HG02973 (cell line): ENCODE data around the gene NDNF.

ENCODE experiments used
- ATAC-seq: cut with Tn5 transposase; IDR thresholded peaks from one replicate; pipeline ENCODE4 v1.9.1; 2021; ENCODE audit warnings: moderate library complexity; ENCODE audit not compliant: unreplicated experiment

The NDNF gene

GRCh38 chr4:121072224-121073003, at the start of gene NDNF:
NDNF (minus strand) TSS chr4:121072535; CDS start chr4:121045837, 26,698 bp downstream.
- no peak for ATAC-seq

- no peak for ATAC-seq
Measured at GRCh38 chr4:121119715-121120114, 47.4 kb upstream of the NDNF start.

GRCh38 chr4:121118344-121118743, 46.0 kb upstream of the NDNF start:
- ATAC-seq = no peak

DNA sequence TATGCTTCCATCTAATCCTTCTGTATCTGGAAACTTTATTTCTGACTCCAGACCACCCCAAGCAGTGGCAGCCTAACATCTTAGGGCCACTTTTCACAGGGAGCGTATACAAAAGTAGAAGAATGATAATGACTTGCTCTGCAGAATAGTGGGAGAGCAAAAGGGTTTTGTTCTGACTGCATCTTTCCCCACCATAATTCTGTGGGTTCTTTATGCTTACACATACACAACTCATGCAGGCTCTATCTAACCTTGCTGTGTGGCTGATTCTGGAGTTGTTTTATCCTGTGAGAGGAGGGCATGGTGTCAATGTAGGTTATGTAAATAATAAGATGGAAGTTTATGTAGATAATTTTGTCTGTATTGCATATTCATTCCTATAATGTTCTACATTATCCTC, 42.4 kb upstream of the NDNF start:
- ATAC-seq = no peak

GRCh38 chr4:121112530-121112929, 40.2 kb upstream of the NDNF start:
- no peak for ATAC-seq

DNA sequence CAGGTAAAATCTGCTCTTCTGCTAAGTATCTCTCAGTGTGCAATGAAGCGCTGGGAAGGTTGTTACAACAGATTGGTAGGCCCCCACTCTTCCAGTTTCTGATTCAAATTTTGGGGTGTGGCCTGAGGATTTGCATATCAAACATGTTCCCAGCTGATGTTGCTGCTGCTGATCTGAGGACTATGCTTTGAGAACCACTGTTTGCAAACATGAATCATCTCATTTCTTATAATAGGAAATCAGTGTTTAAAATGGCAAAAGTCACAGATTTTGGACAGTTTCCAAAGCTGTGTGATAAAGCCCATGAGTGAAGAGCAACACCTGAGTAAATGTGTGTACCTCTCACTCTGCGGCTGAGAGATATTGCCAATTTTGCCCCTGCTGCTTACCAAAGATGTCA, 36.2 kb upstream of the NDNF start:
- ATAC-seq = no peak

- no peak for ATAC-seq
Measured at GRCh38 chr4:121107507-121107906, 35.2 kb upstream of the NDNF start.

GRCh38 chr4:121100093-121100775, 27.9 kb upstream of the NDNF start:
- no peak for ATAC-seq

DNA sequence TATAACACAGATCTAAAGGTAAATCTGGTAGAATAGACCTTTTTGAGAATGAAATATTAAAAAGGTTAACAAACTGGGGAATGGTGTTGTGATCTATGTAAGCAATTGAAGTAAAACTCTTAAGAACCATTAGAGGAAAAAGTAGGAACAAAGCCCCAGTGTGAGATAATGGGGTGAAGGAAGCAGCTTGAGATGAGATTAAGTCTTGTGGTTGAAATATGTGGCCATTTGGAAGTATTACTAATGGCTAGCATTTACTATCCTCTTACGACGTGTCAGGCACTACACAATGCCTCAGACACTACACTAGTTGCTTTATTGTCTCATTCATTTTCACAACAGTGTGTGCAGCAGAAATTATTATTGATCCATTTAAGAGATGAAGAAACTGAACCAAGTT, 25.9 kb upstream of the NDNF start:
- no peak for ATAC-seq

DNA sequence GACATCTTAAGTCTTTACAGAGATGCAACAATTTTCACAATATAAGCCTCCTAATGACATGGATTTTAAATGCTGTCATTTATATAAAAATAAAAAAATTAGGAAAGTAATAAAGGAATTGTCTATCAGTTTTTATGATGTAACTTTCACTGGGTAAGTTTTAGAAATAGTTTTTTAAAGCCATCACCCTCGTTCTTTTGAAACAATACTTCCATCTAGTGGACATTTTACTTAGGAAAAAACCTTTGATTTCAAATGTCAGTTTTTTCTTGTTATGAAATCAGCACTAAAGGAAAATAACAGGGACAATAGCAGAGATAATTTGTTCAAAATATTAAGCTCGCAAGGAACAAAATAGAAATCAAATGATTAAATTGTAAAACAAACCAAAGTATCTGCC, 24.3 kb upstream of the NDNF start:
- ATAC-seq = no peak

DNA sequence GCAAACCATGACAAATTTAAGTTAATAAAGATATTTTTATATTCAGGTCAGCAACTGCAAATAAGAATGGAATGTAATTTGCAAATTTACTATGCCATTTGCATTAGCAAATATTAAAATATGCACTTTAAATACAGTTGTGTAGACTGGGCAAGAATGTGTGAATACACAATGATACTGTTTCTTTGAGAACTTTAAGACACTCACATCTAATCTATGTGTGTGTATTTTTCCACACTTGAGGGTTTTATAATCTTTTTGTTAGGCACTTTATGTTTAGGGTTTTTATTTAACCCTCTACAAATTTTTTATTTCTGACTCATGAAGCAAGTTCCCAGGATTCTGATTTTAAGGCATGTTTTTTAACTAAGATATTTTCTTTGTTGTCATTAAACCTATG, 23.9 kb upstream of the NDNF start:
- no peak for ATAC-seq

- ATAC-seq = no peak
Measured at GRCh38 chr4:121094297-121094966, 22.1 kb upstream of the NDNF start.

GRCh38 chr4:121093261-121093660, 20.9 kb upstream of the NDNF start:
- ATAC-seq = no peak

DNA sequence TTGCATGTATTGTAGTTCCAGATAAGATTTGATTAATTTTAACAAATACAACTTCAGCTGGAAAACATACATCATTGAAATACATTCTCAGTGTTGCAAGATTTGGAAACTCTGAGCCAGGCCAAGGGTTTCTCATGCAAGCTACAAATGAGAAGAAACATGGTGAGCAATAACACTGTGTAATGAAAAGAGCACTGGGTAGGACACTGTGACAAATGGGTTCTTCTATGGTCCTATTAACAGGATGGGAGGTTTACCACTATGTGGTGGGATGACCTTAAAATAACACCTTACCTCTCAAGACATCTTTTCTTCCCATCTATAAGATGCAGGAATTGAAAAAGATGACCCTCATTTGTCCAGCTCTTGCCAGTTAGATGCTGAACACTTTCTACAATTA, 19.6 kb upstream of the NDNF start:
- no peak for ATAC-seq

- no peak for ATAC-seq
Measured at GRCh38 chr4:121088867-121089266, 16.5 kb upstream of the NDNF start.

- no peak for ATAC-seq
Measured at GRCh38 chr4:121079376-121079775, 7.0 kb upstream of the NDNF start.

- no peak for ATAC-seq
Measured at GRCh38 chr4:121077496-121077895, 5.2 kb upstream of the NDNF start.

DNA sequence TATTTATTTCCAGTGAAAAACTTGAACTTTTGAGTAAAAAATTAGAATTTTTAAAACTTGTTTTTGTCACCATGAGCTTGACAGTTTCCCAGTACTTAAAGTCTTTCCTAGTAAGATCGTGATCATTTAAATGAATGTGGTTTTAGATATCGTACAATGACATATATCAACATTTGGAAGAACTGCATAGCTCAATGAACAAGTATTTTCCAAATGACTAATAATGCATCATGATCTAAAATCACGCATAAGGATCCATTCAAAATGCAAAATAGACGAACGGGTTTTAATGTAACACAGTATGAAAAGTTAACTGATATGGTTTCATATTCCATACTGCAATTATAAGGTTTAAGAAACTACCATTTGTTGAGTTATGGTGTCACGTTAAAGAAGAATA, 4.1 kb upstream of the NDNF start:
- ATAC-seq = no peak

DNA sequence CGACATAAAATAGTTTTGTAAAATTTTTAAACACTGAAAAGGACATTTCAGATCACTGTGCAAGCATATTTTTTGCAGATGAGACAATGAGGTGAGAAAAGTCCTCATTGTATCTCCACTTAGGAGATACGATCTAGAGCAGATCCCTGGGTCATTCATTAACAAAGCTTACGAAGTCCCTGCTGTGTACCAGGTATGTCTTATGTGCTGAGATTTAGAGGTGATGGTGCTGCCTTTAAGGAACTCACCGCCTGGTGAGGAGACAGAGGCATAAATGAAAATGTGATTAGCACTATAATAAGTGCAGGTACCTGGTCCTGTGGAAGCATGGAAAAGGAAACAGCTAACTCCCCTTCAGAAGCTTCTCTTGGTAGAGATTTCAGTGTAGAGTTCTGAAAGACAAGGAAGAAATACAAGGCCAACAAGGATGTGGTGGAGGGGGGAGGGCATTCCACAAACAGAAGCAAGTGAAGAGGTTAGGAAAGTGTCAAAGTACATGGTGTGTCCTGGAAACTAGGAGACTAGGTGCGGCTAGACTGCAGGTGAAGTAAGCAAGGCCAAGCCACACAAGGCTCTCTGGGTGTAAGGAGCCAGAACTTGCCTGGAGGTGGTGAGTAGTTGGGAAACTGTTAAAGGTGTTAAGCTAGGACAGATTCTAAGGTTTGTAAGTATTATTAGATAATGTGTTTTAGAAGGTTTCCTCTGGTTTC, 1.5 kb upstream of the NDNF start:
- ATAC-seq = no peak

DNA sequence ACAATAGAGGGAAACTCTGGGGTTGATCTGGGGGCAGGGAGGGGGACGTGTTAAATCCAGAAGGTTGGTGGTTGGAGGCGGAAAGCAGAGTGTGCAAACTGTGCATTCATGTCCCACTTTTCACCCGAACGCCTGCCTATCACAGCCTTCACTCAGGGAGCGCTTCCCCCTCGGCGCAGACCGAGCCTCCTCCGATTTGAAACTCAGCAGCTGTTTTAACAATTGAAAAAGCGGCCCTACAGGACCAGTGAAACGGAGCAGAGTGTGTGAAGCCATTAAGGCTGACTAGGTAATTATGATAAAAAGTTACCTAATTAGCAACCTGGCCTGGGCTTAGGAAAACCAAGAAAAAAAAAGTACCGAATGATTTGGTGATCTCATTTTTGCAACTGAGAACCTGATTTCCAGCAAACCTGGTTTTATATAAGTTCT, 685 bp upstream of the NDNF start:
- ATAC-seq = no peak

GRCh38 chr4:121071640-121072223, 603 bp downstream of the NDNF start:
- ATAC-seq = no peak
